A673 (cell line): ENCODE data around the gene MARS2. TPM values are rescaled to one million over a fixed set of nuclear protein-coding genes. Genes with fewer than 3 reads are reported as not detected.
"Not testable (repeated sequence)": the region's sequence is repeated elsewhere in the genome, so short reads cannot be mapped to it uniquely, and the experiment has no call there.

Source experiments
- BruUV-seq: library from RNA; stranded (reverse); fragments of 400-500 nt; replicated peaks from 2 replicates; lab custom pipeline; 2021; lab: Mats Ljungman, UMichigan
- CTCF ChIA-PET: fragments of 300-600 bp; sonication (Branson Sonifier 250); formaldehyde crosslinking; loops from one replicate; lab custom pipeline; 2022; ENCODE audit warnings: antibody characterized with exemption; lab: Charles Lee
- POLR2A ChIA-PET: fragments of 300-600 bp; sonication (Branson Sonifier 250); formaldehyde crosslinking; loops from one replicate; lab custom pipeline; 2022; ENCODE audit warnings: antibody characterized with exemption; ENCODE audit not compliant: low non-redundant PET; lab: Charles Lee
- DNase-seq: peaks from one replicate; pipeline ENCODE4 v3.0.0-alpha.2; 2015; ENCODE audit warnings: low spot score
- H3K27ac ChIP-seq: fragments of 200-600 bp; sonication (generic); 2 replicates; pipeline ENCODE4 v1.5.1; 2016; ENCODE audit warnings: mixed run types, low read depth, mild to moderate bottlenecking, mixed read lengths, antibody characterized with exemption, low read length; ENCODE audit not compliant: poor library complexity, severe bottlenecking
- H3K27me3 ChIP-seq: fragments of 200-600 bp; sonication (generic); replicated peaks from 2 replicates; pipeline ENCODE4 v1.6.1; 2017; ENCODE audit warnings: mixed run types, low read depth, mild to moderate bottlenecking, mixed read lengths, antibody characterized with exemption, low read length; ENCODE audit not compliant: insufficient read depth, poor library complexity
- H3K36me3 ChIP-seq: fragments of 200-600 bp; sonication (generic); 2 replicates; pipeline ENCODE4 v1.6.1; 2016; ENCODE audit warnings: mixed run types, mild to moderate bottlenecking, mixed read lengths, antibody characterized with exemption, low read length; ENCODE audit not compliant: insufficient read depth, poor library complexity, severe bottlenecking
- H3K4me1 ChIP-seq: fragments of 200-600 bp; sonication (generic); 2 replicates; pipeline ENCODE4 v1.6.1; 2017; ENCODE audit warnings: mixed run types, mild to moderate bottlenecking, mixed read lengths, antibody characterized with exemption, low read length; ENCODE audit not compliant: insufficient read depth, poor library complexity, severe bottlenecking
- H3K4me3 ChIP-seq: fragments of 200-600 bp; sonication (generic); 2 replicates; pipeline ENCODE4 v1.5.1; 2016; ENCODE audit warnings: low read depth, mixed run types, mild to moderate bottlenecking, mixed read lengths, low read length; ENCODE audit not compliant: poor library complexity, severe bottlenecking
- H3K9me3 ChIP-seq: fragments of 200-600 bp; sonication (generic); 2 replicates; pipeline ENCODE4 v1.6.1; 2016; ENCODE audit warnings: mixed run types, low read depth, mild to moderate bottlenecking, mixed read lengths, antibody characterized with exemption, low read length; ENCODE audit not compliant: poor library complexity, severe bottlenecking
- CTCF ChIP-seq: fragments of 300-800, 200-600 bp; sonication (generic); conservative IDR thresholded peaks from 2 replicates; pipeline ENCODE4 v1.5.1; 2017; ENCODE audit warnings: low read depth, mild to moderate bottlenecking, antibody characterized with exemption, low read length, moderate library complexity, mixed read lengths
- EZH2 ChIP-seq: fragments of 200-600 bp; sonication (generic); IDR thresholded peaks from 2 replicates; pipeline ENCODE4 v1.6.1; 2017; ENCODE audit warnings: borderline replicate concordance, low read depth, mild to moderate bottlenecking, mixed read lengths, antibody characterized with exemption, low read length; ENCODE audit not compliant: poor library complexity, severe bottlenecking
- intact Hi-C: fragments of 100-400 bp; cut with micrococcal nuclease; formaldehyde crosslinking; loops from one replicate; pipeline ENCODE4 v1.10.0; 2022; ENCODE audit not compliant: unreplicated experiment
- total RNA-seq: library from RNA; stranded (reverse); gene quantifications from 2 replicates; pipeline ENCODE4 v1.2.3, GENCODE V29; 2021

MARS2 gene
- total RNA-seq, 1 experiment from 2014 or later = 14.6 TPM

GRCh38 chr2:197713271-197713670, 8.1 kb downstream of the MARS2 start:
- Histone ChIP-seq H3K27ac (no peak overlapping the region), H3K4me3 (no peak overlapping the region), H3K9me3 (no peaks in the 10 kb centered on the region), H3K4me1 (peaks cover under 1% of the 10 kb centered on the region), H3K36me3 (no peaks in the 10 kb centered on the region), H3K27me3 (no peaks in the 10 kb centered on the region)
- DNase-seq = no peak
- no peak for TF ChIP-seq EZH2
- TF ChIP-seq CTCF = no peak
- BruUV-seq = no TSS peak
- intact Hi-C loops = no loop called here
- ChIA-PET CTCF (no interaction called here), POLR2A (no interaction called here)

GRCh38 chr2:197717863-197718262, 12.7 kb downstream of the MARS2 start:
- Histone ChIP-seq H3K4me1 (no peaks in the 10 kb centered on the region), H3K27ac (no peak overlapping the region), H3K36me3 (no peaks in the 10 kb centered on the region), H3K9me3 (no peaks in the 10 kb centered on the region), H3K4me3 (no peak overlapping the region), H3K27me3 (no peaks in the 10 kb centered on the region)
- TF ChIP-seq CTCF (no peak), EZH2 (no peak)
- POLR2A ChIA-PET = no interaction called here
- no TSS peak for BruUV-seq
- no peak for DNase-seq
- CTCF ChIA-PET = no interaction called here
- intact Hi-C loops = no loop called here

- intact Hi-C loops = no loop called here
- H3K4me3 ChIP-seq = no peak overlapping the region
- ChIA-PET POLR2A (no interaction called here), CTCF (no interaction called here)
- H3K4me1 ChIP-seq = no peaks in the 10 kb centered on the region
- no peak for TF ChIP-seq EZH2
- TF ChIP-seq CTCF = no peak
- H3K27ac ChIP-seq = no peak overlapping the region
- DNase-seq = no peak
- BruUV-seq = no TSS peak
- H3K27me3 ChIP-seq = no peaks in the 10 kb centered on the region
- no peaks in the 10 kb centered on the region for H3K9me3 ChIP-seq
- no peaks in the 10 kb centered on the region for H3K36me3 ChIP-seq
These were observed 21.8 kb downstream of the MARS2 start for GRCh38 chr2:197727011-197727410.

- H3K27me3 ChIP-seq, H3K27ac ChIP-seq, H3K36me3 ChIP-seq, intact Hi-C loops, H3K9me3 ChIP-seq, H3K4me3 ChIP-seq, POLR2A ChIA-PET, H3K4me1 ChIP-seq, CTCF ChIA-PET, DNase-seq, BruUV-seq: not testable (repeated sequence)
These were observed 23.7 kb downstream of the MARS2 start for GRCh38 chr2:197728555-197729544.
